K562 (cell line): Measurements from ENCODE around the gene SMIM13. TPM values are rescaled to one million over a fixed set of nuclear protein-coding genes. Genes with fewer than 3 reads are reported as not detected.

Experiments
- ATAC-seq: fragments of 200-7000 bp; cut with Tn5 transposase; 3 replicates; pipeline ENCODE4 v1.9.1; 2020; ENCODE audit warnings: moderate library complexity
- BruUV-seq: library from RNA; stranded (reverse); fragments of 400-500 nt; replicated peaks from 2 replicates; lab custom pipeline; 2021; lab: Mats Ljungman, UMichigan
- CTCF ChIA-PET: fragments of 300-600 bp; formaldehyde crosslinking; extraction: SDS; loops from one replicate; lab custom pipeline; 2021; ENCODE audit warnings: low intra/inter-chr PET ratio; lab: Yijun Ruan, JAX
- POLR2A ChIA-PET: fragments of 300-600, 350-650 bp; sonication (Branson Sonifier 250); formaldehyde crosslinking; extraction: SDS; loops from one replicate; lab custom pipeline; 2021; ENCODE audit warnings: antibody characterized with exemption, inconsistent platforms; lab: Yijun Ruan, JAX
- DNase-seq, 4 experiments: peaks; one replicate each; pipeline versions ENCODE4 v3.0.0 to v3.0.0-alpha.2; 2011 to 2018; ENCODE audit warnings: low spot score in 3 of 4, mixed read lengths in 3 of 4; ENCODE audit errors: extremely low read depth in 1 of 4
- FAIRE-seq: peaks from 2 replicates; lab custom pipeline; 2011; peaks lifted over from hg19 to GRCh38; lab: Jason Lieb, UNC
- H2AFZ ChIP-seq: 2 replicates; pipeline ENCODE4 v1.6.0; 2011; ENCODE audit warnings: low read depth, low read length, control low read depth, inconsistent platforms
- H3K27ac ChIP-seq: fragments of 200-600 bp; 3 replicates; pipeline ENCODE4 v1.8.0; 2011; ENCODE audit warnings: low read depth, mild to moderate bottlenecking, control low read depth, inconsistent platforms, low read length, moderate library complexity, mixed read lengths; ENCODE audit errors: extremely low read depth
- H3K27me3 ChIP-seq, 2 experiments: fragments of 300-600 bp in 1 of 2; 2 replicates in 1 of 2; 3 replicates in 1 of 2; pipeline versions ENCODE4 v1.6.0 to v1.8.0; 2011; ENCODE audit warnings: inconsistent platforms in 2 of 2, low read length in 2 of 2, mild to moderate bottlenecking in 1 of 2, mixed read lengths in 1 of 2, moderate library complexity in 1 of 2; ENCODE audit not compliant: control insufficient read depth in 2 of 2, insufficient read depth in 2 of 2
- H3K36me3 ChIP-seq: fragments of 300-600 bp; 3 replicates; pipeline ENCODE4 v1.8.0; 2011; ENCODE audit warnings: mild to moderate bottlenecking, low read length, inconsistent platforms; ENCODE audit not compliant: control insufficient read depth, insufficient read depth
- H3K4me1 ChIP-seq, 2 experiments: fragments of 200-600 bp in 1 of 2; replicated peaks in 1 of 2; 2 replicates in 1 of 2; 3 replicates in 1 of 2; pipeline versions ENCODE4 v1.5.1 to v1.8.0; 2011; ENCODE audit warnings: inconsistent platforms in 2 of 2, low read length in 2 of 2, mild to moderate bottlenecking in 1 of 2, mixed read lengths in 1 of 2, moderate library complexity in 1 of 2; ENCODE audit not compliant: control insufficient read depth in 2 of 2, insufficient read depth in 2 of 2
- H3K4me2 ChIP-seq: 2 replicates; pipeline ENCODE4 v1.6.1; 2011; ENCODE audit warnings: low read length, control low read depth, inconsistent platforms, mixed read lengths; ENCODE audit not compliant: insufficient read depth
- H3K4me3 ChIP-seq: fragments of 200-600 bp; sonication (generic), shearing (Covaris generic); 2 replicates; pipeline ENCODE4 v1.5.1; 2016; ENCODE audit warnings: control low read depth, inconsistent platforms
- H3K79me2 ChIP-seq: fragments of 200-600 bp; 3 replicates; pipeline ENCODE4 v1.8.0; 2011; ENCODE audit warnings: low read length, inconsistent platforms; ENCODE audit not compliant: control insufficient read depth, insufficient read depth
- H3K9ac ChIP-seq, 2 experiments: 2 replicates each; pipeline versions ENCODE4 v1.6.0 to v1.6.1; 2011; ENCODE audit warnings: low read depth in 2 of 2, low read length in 2 of 2, control low read depth in 1 of 2, inconsistent platforms in 1 of 2, mild to moderate bottlenecking in 1 of 2, mixed read lengths in 1 of 2; ENCODE audit not compliant: insufficient read depth in 1 of 2
- H3K9me1 ChIP-seq: one replicate; pipeline ENCODE4 v1.6.0; 2011; ENCODE audit warnings: inconsistent platforms, mild to moderate bottlenecking, low read length, moderate library complexity; ENCODE audit not compliant: control insufficient read depth, insufficient read depth
- H3K9me3 ChIP-seq: replicated peaks from 2 replicates; pipeline ENCODE4 v1.5.1; 2011; ENCODE audit warnings: low read depth, low read length, inconsistent platforms; ENCODE audit not compliant: control insufficient read depth, insufficient read depth
- H4K20me1 ChIP-seq: replicated peaks from 2 replicates; pipeline ENCODE4 v1.6.1; 2011; ENCODE audit warnings: low read length, inconsistent platforms, mixed read lengths; ENCODE audit not compliant: control insufficient read depth, insufficient read depth
- DPF2 ChIP-seq: fragments of 450-650 bp; IDR thresholded peaks from 2 replicates; pipeline ENCODE4 v1.6.1; 2016
- ILF3 ChIP-seq: fragments of 450-650 bp; IDR thresholded peaks from 2 replicates; pipeline ENCODE4 v1.6.1; 2018; ENCODE audit warnings: antibody characterized with exemption, mild to moderate bottlenecking, moderate library complexity, borderline replicate concordance
- KDM4B ChIP-seq, 2 experiments: fragments of 450-650 bp in 1 of 2; sonication (generic) in 1 of 2; IDR thresholded peaks; 2 replicates each; pipeline ENCODE4 v1.6.1; 2016 to 2017; ENCODE audit warnings: borderline replicate concordance in 2 of 2, antibody characterized with exemption in 1 of 2, low read depth in 1 of 2, mild to moderate bottlenecking in 1 of 2
- MCM3 ChIP-seq: fragments of 450-650 bp; IDR thresholded peaks from 2 replicates; pipeline ENCODE4 v1.6.1; 2016
- MCM5 ChIP-seq: fragments of 450-650 bp; IDR thresholded peaks from 2 replicates; pipeline ENCODE4 v1.6.1; 2016; ENCODE audit warnings: low read depth
- MEIS2 ChIP-seq: fragments of 450-650 bp; IDR thresholded peaks from 2 replicates; pipeline ENCODE4 v1.6.1; 2014; ENCODE audit warnings: mild to moderate bottlenecking; ENCODE audit not compliant: partially characterized antibody
- PML ChIP-seq: IDR thresholded peaks from 2 replicates; pipeline ENCODE4 v1.6.1; 2012; ENCODE audit warnings: low read length, inconsistent platforms
- PTTG1 ChIP-seq: fragments of 450-650 bp; IDR thresholded peaks from 2 replicates; pipeline ENCODE4 v1.6.1; 2016; ENCODE audit warnings: low read depth, mild to moderate bottlenecking, missing genetic modification characterization, missing compliant biosample characterization
- RBM22 ChIP-seq: fragments of 200-400 bp; formaldehyde crosslinking; IDR thresholded peaks from 2 replicates; pipeline ENCODE4 v1.6.1; 2018; ENCODE audit warnings: low read length, low read depth; ENCODE audit not compliant: poor library complexity, severe bottlenecking
- RCOR1 ChIP-seq, 2 experiments: IDR thresholded peaks; 2 replicates each; pipeline ENCODE4 v1.6.1; 2012; ENCODE audit warnings: low read depth in 2 of 2, low read length in 2 of 2, borderline replicate concordance in 1 of 2, improper control_type of control experiment in 1 of 2
- ZNF445 ChIP-seq: fragments of 250-450 bp; sonication (Bioruptor Pico); IDR thresholded peaks from 2 replicates; pipeline ENCODE4 v1.4.0; 2020; ENCODE audit warnings: low read depth, mild to moderate bottlenecking, moderate library complexity
- ZNF77 ChIP-seq: fragments of 250-450 bp; sonication (Bioruptor Pico); IDR thresholded peaks from 2 replicates; pipeline ENCODE4 v1.5.0; 2020
- WGBS: fragments of 100-300 bp; shearing (Covaris generic); methylation state at CpG from one replicate; pipeline ENCODE4 v1.1.6; 2016; ENCODE audit warnings: low coverage, mixed read lengths; ENCODE audit not compliant: insufficient coverage; ENCODE audit errors: missing lambda C conversion rate; 5-methylcytosine and 5-hydroxymethylcytosine counted together
- in situ Hi-C: fragments of 300-500 bp; cut with MboI; formaldehyde crosslinking; loops from 4 replicates; pipeline ENCODE4 v1.15.0; 2018; ENCODE audit warnings: inconsistent platforms, mixed read lengths
- intact Hi-C: fragments of 100-400 bp; cut with micrococcal nuclease; formaldehyde crosslinking; loops from 2 replicates; pipeline ENCODE4 v1.14.2; 2022
- polyA plus RNA-seq, 8 experiments: library from polyadenylated mRNA; depleted of rRNA in 4 of 8; stranded (reverse) in 5 of 8; unstranded in 3 of 8; fragments of >200 nt; fragmentation: Nextera tagmentation in 2 of 8; fragmentation: Illumina TruSeq in 1 of 8; extraction: Ambion mirVana in 2 of 8; extraction: Trizol in 1 of 8; gene quantifications; 2 replicates each; pipeline versions ENCODE4 v1.2.1 to v1.2.3, GENCODE V29; 2011 to 2014; ENCODE audit warnings: inconsistent platforms in 1 of 8, missing spikeins in 1 of 8
- total RNA-seq, 7 experiments: library from RNA; depleted of rRNA in 6 of 7; stranded (reverse); fragments of >200 nt in 6 of 7; fragmentation: Illumina TruSeq in 2 of 7; extraction: Trizol in 2 of 7; gene quantifications; 2 replicates each; pipeline versions ENCODE4 v1.2.1 to v1.2.3, GENCODE V29; 2011 to 2021; ENCODE audit warnings: low replicate concordance in 1 of 7

SMIM13 gene
- total and polyA plus RNA-seq, 9 of the 15 experiments (the other 6 are each of a cell fraction or from before 2014, with no cell fraction given), result 5.5 to 24.8 (median 11.7) TPM

DNA sequence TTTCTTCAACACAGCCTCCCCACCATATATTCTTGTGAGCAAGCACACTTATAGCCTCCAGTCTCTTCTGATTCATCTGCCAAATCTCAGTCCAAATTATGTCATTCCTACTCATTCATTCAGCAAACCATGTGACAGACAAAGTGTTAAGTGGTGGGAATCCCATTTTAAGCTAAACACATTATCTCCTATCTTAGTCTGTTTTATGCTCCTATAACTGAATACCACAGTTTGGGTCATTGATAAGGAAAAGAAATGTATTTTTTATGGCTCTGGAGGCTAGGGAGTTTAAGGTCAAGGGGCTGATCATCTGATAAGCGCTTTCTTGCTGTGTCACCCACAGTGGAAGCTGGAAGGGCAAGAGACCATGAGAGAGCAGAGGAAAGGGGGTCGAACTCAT lies 23.9 kb upstream of the SMIM13 start (continued):
- TF ChIP-seq KDM4B (IDR thresholded peaks at IDR 0.05; ENCODE audit: borderline replicate concordance in 2 of 2, low read depth in 1 of 2) (no peak), PTTG1 (tag) (no peak), ZNF77 (CRISPR knock-in tag) (no peak), ILF3 (no peak), MCM3 (no peak), DPF2 (peak; percentile 77), RCOR1 (IDR thresholded peaks at IDR 0.05; ENCODE audit: borderline replicate concordance in 1 of 2, low read depth in 2 of 2, low read length in 2 of 2) (peak in 1 of 2 experiments; percentile 68; a peak in 2 of 4 replicates), PML (no peak), ZNF445 (no peak), RBM22 (no peak)

DNA sequence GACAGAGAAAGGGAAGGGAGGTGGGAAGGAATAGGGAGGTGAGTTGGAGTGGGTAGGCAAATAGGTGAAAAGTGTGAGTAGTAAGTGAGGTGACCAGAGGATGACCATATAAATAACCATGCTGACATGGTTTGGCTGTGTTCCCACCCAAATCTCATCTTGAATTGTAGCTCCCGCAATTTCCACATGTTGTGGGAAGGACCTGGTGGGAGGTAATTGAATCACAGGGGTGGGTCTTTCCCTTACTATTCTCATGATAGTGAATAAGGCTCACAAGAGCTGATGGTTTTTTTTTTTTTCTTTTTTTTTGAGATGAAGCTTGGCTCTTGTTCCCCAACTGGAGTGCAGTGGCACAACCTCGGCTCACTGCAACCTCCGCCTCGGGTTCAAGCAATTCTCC lies 21.5 kb upstream of the SMIM13 start:
- Histone ChIP-seq H3K27ac (no peak overlapping the region), H3K4me3 (no peak overlapping the region), H3K9ac (no peak overlapping the region), H3K9me3 (no peaks in the 10 kb centered on the region), H3K4me2 (no peak overlapping the region), H4K20me1 (no peaks in the 10 kb centered on the region), H3K27me3 (no peaks in the 10 kb centered on the region; a peak in 1 of 5 replicates), H2AFZ (no peak overlapping the region), H3K79me2 (no peaks in the 10 kb centered on the region), H3K4me1 (peaks cover 4 to 6% of the 10 kb centered on the region in 2 experiments; a peak in 3 of 5 replicates), H3K9me1 (no peaks in the 10 kb centered on the region), H3K36me3 (no peaks in the 10 kb centered on the region)
- DNase-seq (no peak), ATAC-seq (no peak), FAIRE-seq (no peak)
- POLR2A ChIA-PET, result interaction anchor here (0.6 kb wide), 1 partner anchor 724 kb away, joined by 4 read pairs; no protein-coding TSS in a partner anchor
- intact Hi-C loops (no loop called here), in situ Hi-C loops (no loop called here)
- TF ChIP-seq MCM5 (no peak), MEIS2 (peak; percentile 6)
- 39% methylated on average over 2 of the region's 4 CpGs for WGBS
- BruUV-seq, result no TSS peak
- CTCF ChIA-PET, result no interaction called here
